HG02943 (cell line): Measurements from ENCODE around the gene GAS7.

Source experiments
- ATAC-seq: cut with Tn5 transposase; IDR thresholded peaks from one replicate; pipeline ENCODE4 v1.9.1; 2021; ENCODE audit warnings: mild to moderate bottlenecking, low read depth, moderate library complexity; ENCODE audit not compliant: unreplicated experiment

The GAS7 gene

DNA sequence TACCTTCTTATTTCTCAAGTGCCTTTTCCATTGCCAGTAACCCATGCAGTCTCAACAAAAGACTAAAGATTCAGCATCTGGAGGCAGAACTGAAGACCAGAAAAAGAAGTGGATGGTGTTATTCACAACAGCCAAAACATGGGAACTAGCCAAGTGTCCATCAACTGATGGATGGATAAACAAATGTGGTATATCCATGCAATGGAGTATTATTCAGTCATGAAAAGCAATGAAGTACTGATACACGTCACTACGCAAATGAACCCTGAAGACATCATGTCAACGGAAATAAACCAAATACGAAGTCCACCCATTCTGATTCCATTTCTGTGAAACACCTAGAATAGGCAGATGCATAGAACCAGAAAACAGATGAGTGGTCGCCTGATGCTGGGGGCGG lies 25.6 kb downstream of the GAS7 start:
- ATAC-seq, result no peak

DNA sequence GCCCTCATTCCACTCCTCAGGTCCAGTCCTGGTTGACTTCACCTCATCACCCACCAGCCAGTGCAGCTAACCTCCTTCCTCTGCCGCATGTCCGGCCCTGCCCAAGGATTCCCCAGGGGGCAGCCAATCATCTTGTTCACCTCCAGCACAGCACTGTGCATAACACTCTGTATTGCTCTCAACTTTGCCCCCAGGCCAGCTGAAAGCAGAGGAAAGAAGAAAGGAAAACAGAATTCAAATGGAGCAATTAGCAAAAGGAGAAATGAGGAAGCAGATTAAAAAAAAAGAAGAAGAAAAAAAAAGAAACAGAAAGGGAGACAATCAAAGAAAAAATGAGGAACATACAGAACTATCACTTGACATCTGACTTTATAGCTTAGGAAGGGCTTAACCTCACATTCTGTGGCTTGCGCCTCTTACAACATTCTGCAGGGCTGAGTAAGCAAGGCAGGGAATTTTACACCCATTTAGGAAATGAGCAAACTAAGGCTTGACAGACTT lies 26.1 kb downstream of the GAS7 start:
- no peak for ATAC-seq

DNA sequence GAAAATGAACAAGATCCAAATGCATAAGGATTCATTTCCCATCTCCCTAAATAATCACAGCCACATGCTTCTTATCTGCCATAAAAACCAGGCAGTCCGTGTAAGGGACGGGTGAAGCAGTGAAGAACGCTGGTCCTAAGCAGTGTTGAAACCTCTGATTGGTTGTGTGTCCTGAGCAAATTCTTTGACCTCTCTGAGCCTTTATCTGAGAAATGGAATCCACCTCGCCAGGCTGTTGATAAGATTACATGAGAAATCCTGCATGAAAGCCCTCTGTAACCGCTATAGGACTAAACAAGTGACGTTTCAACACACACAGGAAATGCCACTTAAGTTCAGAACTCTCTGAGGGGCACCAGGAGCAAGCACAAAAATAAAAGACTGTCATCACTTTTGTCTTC lies 26.8 kb downstream of the GAS7 start:
- no peak for ATAC-seq

DNA sequence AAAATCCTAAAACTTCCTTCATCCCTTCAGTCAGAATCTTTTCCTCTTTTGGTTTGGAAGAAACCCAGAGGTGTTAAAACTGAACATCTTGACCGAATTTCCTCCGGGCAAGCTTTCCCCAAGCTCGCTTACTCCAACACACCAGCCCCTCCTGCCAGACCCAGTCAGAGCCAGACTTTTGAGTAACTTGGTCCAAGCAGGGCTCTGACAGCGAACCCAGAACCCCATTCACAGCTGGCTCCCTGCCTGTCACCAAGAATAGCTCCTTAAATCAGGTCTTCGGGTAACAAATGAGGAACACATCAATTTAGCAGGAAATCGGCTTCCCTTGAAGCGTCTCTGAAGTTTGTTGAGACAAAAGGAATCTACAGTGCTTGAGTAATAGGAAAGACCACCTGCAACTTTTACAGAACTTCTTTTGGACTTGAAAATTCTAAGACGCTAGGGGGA lies 27.3 kb downstream of the GAS7 start:
- ATAC-seq, result no peak

DNA sequence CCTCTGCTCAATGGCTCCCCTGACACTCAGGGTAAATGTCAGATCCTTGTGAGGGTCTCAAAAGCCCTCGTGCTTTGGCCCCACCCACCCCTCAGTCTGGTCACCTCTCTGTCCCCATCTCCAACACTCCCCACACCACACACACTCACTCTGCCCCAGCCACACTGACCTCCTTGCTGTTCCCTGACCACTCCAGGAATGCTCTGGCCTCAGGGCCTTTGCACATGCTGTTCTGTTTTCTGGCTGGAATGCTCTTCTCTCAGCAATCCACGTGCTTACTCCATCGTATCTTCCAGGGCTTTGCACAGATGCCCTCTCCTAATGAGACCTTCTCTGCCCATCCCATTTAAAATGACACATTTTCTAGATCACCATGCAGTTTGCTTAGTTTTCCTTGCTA lies 28.2 kb downstream of the GAS7 start:
- ATAC-seq, result no peak

DNA sequence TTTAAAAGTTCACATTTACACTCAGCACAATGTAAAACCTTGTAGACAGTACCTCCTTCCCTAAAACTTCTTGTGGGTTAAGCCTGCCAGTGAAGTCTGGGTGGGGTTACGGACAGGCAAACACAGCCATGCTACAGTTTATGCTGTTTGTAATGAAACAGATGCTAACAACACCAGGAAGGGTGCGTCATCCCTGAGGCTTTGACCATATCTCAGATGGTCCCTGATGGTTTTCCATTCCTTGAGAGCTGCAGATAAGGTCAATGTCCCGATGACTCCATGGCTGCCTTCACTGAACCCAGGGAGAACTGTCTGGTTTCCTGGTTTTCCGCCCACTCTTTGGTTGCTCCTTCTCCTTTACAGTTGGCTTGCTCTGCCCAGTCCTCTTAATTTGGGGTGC lies 29.1 kb downstream of the GAS7 start:
- no peak for ATAC-seq

DNA sequence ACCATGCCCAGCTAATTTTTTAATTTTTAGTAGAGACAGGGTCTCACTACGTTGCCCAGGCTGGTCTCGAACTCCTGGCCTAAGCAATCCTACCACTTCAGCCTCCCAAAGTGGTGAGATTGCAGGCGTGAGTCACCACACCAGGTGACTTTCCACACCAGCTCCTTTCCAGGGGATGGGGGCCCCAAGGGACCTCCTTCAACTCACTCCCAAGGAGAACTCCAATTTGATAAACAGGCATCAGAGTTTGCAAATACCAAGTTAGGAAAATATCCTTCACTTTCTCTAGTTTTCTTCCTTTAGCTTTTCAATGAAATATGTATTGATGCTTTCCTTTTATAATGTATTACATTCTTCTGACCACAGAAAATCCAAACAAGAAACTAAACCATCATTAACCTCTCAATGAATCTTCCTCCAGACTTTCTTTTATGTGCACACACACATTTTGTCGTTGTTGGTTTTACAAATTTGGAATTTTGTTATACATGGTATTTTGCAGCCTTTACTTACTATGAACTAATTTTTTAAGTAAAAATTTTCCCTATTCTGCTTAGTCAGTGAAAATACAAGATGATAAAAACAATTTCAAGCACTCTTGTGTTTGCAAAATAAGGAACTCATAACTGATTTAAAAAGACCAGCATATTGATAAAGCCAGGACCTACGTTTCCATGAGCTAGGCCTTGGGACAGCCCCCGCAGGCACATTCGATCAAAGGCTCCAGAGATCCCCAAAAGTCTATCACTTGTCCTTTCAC lies 32.0 kb downstream of the GAS7 start:
- no peak for ATAC-seq

DNA sequence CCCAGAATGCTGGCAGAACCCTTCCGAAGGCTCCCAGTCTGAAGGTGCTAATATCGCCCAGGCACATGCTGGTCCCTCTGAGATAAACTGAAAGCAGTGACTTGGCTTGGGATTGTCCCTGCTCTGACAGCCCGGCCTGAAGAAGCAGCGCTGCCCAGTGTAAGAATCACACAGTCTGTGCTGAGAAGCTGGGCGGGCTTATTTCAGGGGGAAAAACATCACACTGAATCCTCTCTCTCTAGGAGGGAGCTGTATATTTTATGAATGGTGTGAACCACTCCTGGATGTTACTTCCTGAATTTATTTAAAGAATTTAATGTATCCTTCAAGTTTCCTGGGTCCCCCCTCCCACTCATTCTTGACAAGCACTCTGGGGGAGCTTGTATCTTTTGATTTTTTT lies 36.3 kb downstream of the GAS7 start:
- ATAC-seq, result no peak

DNA sequence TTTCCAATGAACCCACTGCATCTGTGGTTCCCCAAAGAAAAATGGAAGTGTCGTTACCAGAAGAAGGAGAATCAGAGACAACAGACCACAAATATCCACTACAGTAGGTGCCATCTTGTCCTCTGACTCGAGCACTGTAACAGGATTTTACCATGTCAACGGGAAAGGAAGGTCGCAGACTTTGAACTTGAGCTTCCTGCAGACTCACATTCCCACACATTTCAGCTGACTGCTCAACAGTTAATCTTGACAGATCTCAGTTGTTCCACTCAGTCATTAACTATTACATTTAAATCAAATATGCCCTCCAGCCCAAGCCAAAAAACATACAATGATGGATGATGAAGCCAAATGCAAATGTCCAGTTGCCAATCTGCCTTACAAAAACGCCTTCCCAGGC lies 37.0 kb downstream of the GAS7 start:
- no peak for ATAC-seq

DNA sequence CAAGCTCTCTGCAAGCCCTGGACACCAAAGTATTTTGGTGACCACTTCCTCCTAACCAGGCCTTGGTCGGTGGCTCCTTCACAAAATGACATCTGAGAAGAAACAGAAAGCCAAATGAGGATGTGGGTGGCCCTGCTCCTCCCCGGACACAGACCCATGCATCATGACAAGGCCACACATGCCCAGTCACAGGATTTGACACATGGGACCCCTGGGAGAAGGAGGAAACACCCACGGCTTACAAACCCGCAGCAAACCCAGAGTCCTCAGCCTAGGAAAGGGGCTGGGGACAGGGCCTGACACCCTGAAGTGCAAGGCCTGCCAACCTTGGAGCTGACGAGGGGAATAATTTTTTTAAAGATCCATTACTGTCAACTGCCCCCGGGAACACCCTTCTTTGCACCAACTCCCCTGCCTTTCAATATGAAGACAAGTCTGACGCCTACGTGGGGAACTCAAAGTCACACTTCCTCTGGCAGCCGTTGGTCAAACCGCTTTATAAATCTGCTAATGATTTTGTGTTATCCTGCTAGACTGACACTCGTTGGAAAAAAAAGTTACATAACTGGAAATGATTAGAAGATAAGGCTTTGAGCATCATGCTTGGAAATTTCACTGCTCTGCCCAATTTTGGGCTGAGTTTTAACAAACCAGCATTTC lies 41.3 kb downstream of the GAS7 start:
- ATAC-seq, result no peak

DNA sequence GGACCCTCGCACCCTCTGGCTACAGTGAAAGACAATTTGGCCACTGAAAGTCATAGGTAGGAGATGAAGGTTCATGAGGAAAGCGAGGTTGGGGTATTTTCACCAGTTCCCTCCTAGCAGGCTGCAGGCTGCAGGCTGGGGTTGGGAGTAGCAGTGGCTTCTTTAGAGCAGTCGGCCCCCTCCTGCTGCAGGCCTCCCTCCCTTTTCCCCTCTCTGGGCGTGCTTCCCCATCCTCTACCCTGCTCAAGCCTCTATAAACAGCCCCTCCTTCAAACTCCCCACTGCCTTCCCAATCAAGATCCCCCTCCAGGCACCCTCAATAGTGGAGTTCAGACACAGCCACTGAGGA lies 41.8 kb downstream of the GAS7 start:
- no peak for ATAC-seq

DNA sequence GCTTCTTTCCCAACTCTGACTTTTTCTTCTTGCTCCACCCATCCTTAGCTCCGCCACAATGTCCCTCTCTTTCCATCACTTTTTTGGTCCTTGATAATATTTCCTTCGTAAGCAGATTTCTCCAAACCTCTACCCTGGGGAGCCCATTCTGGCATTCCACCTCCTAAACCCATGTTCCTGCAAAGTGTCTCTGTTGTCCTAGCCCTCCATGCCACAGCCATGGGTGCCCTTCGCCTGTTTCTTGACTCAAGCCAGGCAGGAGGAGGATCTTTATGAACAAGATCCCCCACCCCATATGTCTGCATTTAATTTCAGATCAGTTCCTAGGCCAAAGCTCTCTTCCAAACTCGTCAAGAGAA lies 42.4 kb downstream of the GAS7 start:
- ATAC-seq, result no peak

DNA sequence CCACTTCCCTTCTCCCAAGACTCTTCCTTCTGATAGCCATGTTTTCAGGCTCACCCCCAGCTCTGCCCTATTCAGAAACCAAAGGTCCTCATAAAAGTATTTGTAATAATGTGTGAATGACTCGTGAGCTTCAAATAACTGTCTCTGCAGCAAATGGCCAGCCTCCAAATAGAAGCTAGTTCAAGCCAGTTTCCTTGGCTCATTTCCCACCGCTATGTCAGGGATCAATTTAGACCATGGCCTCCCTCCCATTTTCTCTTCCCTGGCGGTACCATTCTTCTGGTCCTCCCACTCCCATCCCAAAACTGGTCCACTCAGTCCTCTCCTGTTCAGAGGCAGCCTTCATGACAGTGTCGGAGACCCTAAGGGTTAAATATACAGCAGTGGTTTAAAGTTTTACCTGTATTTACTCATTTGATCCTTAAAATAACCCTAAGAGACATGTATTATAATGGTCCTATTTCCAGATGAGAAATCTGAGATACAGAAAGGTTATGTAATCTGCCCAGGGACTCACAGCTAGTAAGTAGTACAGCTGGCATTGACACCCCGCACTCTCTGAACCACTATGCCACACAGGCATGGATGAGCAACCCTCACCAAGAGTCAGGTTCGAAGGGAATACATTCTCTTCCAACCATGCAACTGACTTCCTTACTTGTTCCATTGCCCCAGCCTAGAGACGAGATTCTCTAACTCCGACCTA lies 42.9 kb downstream of the GAS7 start:
- ATAC-seq, result no peak

DNA sequence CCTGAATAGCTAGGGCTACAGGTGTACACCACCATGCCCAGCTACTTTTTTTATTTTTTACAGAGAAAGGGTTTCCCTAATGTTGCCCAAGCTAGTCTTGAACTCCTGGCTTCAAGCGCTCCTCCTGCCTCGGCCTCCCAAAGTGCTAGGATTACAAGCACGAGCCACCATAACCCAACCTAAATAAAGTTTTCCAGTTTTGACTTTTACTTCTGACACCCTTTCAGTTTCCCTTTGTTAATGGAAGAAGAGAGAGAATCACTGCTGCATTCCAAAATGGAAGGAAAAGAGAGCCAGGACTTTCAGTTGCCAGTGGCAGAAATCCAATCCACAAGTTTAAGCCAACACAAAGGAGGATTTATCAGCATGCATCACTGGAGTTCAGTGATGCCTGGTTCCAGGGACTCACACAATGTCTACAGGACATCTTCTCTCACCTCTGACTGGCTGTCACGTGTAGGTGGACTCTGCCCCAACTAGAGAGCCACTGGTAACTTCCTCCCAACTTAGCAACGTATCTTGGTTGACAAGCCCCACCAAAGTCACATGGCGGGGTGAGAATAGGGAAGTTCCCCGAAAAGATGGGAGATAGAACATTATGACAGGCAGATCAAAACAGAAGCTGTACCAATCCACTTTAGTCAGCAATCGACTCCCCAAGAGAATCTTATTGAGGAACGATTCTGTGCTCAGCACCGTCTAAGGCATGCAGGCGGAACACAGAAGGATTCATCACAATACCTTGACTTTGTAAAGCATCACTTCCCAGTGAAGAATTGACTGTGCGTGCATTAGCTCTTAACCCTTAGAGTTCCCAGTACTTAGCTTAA lies 46.5 kb downstream of the GAS7 start:
- no peak for ATAC-seq

DNA sequence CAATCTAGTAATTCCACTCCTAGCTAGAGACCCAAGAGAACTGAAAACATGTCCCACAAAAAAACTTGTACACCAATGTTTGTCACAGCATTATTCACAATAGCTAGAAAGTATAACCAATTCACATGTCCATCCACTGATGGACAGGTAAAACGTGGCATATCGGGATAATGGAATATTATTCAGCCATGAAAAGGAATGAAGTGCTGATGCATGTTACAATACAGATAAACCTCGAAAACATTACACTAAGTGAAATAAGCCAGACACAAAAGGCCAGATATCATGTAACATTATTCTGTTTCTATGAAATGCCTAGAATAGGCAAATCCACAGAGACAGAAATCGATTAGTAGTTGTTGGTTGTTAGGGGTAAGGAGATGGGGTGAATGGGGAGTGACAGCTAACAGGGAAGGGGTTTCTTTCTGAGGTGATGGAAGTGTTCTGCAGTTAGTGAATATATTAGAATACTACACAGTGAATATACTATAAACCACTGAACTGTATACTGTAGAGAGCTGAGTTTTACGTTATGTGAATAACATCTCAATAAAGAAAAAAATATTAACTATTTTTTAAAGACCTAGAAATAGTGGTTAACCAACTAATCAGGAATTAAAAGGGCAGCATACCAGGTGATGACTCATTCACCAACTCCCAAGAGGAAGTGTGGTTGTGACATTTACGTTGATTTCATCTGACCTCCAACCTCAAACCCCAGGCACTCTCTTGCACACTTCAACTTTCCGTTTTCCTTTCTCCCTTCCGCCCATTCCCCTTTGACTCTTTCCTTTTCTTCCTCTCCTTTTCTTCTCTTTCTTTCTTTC lies 48.6 kb downstream of the GAS7 start:
- no peak for ATAC-seq

DNA sequence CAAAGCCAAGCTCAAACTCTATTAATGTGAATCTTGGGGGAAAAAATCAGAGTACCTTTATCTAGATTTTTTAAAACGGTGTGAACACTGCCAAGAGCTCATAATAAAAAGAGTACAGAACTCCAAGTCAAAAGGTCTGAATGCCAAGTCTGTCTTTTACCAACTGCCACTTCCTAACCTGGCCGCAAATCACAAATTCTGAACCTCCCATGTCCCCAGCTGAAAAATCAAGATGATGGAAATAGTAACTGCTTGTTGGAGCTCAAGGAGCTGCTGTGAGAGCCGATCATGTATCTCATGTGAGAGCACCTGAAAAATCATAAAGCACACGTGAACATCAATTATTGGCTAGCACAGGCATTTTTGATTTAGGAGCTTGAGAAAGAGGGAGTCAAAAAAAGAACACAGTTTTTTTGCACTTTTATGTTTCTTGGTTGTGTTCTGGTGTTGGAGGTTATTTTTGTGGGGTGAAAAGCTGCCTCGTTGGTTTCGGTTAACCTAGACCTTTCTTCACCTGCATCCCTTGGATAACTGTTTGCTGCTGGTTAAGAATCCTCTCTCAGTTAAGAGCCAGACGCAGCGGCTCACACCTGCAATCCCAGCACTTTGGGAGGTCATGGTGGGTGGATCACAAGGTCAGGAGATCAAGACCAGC lies 50.5 kb downstream of the GAS7 start:
- ATAC-seq, result no peak

DNA sequence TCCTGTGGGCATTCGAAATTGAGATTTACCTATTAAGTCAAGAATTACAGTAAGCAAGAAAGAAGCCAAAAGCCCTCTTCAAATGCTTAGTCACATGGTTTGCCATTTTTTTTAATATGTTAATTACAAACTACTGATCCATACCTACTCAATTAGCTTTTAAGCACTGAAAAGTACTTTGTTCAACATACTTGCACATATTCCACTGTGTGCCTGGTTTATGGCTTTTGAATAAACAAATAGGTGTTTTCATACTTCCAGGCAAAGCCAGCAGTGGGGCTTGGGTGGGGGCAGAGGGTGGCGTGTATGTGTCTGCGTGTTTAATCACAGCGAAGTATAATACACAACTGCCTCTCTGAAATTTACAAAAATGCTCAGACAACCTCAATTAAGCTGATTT lies 51.4 kb downstream of the GAS7 start:
- ATAC-seq, result no peak

DNA sequence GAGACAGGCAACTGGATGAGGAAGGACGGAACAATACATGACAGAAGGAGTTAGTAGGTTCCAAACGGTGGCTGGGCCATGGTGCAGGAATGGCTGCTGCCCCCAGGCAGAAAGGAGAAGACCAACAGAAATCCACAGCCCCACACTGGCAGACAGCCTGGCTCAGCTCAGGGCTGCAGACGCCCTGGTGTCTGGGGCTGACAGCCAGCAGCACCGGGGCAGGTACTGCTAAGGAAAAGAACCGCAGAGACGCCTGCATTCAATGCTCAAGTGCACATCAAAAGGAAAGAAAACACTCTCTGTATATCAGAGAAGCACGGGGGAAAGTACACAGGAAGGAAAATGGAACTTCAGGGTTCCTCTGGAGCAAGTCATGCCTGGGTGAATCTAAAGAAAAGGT lies 53.4 kb downstream of the GAS7 start:
- ATAC-seq, result no peak

DNA sequence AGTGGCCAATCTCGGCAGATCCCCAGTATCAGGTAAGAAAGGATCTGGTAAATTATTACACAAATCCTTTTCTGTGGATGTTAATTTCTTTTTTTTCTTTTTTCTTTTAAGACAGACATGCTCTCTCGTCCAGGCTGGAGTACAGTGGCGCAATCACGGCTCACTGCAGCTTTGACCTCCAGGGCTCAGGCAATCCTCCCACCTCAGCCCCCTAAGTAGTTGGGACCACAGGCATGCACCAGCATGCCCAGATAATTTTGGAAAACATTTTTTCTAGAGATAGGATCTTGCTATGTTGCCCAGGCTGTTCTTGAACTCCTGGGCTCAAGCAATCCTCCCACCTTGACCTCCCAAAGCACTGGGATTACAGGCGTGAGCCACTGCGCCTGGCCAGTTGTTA lies 54.0 kb downstream of the GAS7 start:
- no peak for ATAC-seq

DNA sequence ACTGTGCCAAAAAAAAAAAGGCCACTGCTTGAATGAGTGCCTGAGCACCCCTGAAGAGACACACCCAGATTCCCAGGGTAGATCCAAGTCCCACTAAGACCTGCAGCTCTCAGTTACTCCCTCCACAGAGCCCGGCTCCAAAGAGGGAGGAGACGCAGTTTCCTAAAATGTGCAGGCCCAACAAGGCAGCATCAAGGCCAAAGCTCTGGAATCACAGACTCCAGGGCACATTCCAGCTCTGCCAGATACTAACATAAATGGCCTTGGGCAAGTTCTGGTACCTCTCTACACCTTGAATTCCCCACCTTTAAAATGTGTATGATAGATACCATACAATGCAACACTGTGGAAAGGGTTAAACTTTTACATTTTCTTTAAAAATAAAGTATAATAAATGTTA lies 57.0 kb downstream of the GAS7 start:
- no peak for ATAC-seq
